Stimulated activated CD4-positive, alpha-beta T cell treated with anti-CD3 and anti-CD28 coated beads, Interleukin-1b, Interleukin-23, amount 100 ng/mL, for 1 hour (primary cell): Measurements from ENCODE around the gene PLPP4.

Experiments
- DNase-seq, 2 donors: peaks; one replicate each; pipeline ENCODE4 v3.0.0-alpha.2; 2020; ENCODE audit warnings: low read depth in 2 of 2

PLPP4 gene

DNA sequence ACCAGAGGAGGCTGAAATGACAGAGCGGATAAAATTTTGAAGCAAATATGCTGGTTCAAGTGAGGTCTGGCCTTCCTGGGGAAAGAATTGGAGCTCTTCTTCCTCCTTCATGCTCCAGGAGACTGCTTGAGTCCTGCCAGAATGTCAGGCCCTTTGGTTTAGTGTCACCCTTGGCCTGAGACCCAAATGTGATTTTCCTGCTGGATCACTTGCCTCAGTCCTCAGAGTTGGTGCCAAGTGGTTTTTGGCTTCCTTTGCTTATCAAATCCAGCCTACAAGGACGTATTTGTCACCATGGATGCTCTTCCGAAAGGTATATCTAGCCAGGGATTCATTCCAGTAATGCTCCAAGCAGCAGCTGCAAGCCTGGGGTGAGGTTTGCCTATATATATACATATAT lies 118.4 kb downstream of the PLPP4 start:
- DNase-seq = no peak

DNA sequence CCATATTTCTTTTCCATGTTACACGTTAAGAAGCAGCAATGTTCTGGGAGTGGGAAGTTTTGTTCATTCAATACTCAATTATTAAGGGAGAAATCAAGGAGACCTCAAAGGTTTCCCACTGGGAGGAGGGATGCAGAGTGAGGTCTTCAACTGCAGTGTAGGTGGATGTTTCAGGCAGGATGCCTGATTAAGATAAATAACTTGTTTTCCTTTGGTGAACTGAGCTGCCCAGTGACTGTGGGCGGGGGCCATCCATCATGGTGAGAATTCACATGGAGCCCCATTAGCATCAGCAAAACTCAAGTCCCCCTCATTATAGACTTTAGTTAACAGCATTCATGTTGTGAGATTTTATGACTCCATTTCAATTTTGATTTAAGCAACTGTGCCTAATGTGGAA lies 121.1 kb downstream of the PLPP4 start:
- no peak for DNase-seq

DNA sequence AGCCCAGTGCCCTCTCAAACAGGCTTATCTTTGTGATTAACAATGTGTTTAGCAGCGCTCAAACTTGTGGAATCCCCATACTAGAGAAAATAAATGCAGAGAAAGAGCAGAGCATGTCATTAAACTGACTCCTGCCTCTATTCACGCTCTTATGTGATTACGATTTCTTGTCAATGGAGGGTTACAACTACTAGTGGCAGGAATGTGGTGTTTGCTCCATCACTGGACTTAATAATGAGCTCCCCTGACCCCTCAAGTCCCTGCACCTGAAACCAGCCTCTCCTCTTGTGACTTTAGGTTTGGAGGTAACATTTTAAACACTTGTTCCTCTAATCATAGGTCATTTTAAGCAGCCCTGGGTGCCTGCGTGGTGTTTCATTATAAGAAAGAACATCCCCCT lies 121.9 kb downstream of the PLPP4 start:
- DNase-seq = no peak

DNA sequence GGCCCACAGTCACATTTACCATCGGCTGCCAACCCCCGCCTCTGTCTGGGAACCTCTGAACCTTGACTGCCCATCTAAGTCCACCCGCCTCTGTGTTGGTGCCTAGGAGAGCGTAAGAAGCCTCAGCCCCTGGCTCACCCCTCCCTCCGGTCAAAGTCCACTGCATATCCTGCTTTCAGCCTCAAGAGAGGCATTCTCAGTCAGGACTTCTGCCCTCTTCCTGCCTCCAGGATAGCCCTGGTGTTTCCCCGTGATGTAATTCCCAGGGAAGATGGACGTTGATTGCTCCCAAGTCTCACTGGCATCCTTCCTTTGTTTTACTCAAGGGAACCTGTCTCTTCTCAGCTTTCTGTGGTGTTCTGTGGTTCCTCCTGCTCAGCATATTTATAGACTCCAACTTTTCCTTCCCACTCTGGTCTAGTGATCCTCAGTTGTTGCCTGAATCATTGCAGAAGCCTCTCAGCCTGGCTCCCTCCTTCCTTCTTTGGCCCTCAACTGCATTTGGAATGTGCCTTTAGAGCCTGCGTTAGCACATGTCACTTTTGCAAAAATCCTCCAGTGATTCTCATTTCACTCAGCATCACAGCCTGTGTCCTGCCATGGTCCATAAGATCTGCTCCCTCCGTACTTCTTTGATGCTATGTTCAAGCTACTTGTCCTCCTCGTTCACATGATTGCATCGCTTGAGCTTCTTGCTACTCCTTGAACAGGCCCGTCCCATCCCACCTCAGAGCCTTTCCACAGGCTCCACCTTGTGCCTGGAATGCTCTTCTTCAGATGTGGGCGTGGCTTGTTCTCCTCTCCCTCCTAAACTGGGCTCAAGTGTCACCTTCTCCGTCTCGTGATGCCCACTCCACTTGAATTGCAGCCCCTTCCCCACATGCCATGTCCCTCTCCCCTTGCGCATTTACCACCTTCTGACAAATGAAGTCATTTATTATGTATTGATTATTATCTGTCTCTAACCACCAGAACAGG lies 124.2 kb downstream of the PLPP4 start:
- DNase-seq = no peak

DNA sequence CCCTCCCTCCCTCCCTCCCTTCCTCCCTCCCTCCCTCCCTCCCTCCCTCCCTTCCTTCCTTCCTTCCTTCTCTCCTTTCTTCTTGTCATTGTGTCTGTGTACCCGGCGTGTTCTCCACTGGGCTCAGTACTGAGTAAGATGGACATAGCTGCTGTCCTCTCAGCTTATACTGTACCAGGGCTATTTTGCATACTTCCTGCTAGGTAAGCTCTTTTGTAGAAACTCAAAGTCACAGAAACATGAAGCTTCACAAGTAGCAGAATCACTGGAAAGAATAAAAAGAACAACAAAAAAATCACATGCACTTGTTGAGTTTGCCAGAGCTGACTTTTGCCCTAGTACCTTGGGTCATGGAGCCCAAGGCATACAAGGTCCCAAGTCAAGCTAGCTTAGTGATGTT lies 125.7 kb downstream of the PLPP4 start:
- DNase-seq = no peak

DNA sequence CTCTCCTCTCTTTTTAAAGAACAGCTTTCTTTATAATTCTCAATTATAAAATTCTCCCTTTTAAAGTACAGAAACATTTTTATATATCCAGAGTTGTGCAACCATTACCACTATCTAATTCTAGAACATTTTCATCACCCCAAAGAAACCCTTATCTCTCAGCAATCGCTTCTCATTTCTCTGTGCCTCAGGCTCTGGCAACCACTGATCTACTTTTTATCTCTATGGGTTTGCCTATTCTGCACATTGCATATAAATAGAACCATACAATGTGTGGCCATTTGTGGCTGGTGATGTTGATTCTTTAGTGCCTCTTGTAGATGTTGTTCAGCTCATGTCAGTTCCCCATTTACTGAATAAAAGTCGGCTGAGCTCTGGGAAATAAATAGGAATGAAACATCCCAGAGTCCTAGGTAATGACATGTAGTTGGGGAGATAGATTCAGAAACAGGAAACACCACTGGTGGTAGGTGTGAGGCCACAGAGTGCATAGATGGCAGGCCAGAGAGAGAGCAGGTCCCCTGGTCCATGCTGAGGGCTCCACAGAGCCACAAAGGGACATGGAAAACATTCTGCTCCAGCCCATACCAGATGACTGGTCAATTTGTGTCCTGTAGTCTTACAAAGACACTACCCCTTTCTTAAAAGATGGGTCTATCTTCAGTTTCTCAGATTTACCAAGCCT lies 126.5 kb downstream of the PLPP4 start:
- DNase-seq = no peak

DNA sequence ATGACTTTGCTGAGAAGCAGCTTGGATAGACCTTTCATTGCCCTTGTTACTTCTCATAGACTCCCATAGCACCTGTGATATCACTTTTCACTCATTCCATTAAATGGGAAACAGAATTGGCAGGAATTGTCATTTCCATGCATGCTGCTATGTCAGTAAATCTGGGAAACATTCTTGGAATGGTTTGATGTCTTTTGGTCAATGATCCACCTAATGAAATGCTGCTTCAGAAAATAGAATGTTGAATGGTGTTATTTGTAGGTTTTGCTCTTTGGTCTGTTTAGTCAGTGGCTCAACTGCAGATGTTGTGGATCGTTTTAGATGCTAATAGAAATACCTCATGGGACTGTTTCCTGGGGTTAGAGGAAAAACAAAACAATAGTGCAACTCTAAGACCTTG lies 127.8 kb downstream of the PLPP4 start:
- DNase-seq = no peak

DNA sequence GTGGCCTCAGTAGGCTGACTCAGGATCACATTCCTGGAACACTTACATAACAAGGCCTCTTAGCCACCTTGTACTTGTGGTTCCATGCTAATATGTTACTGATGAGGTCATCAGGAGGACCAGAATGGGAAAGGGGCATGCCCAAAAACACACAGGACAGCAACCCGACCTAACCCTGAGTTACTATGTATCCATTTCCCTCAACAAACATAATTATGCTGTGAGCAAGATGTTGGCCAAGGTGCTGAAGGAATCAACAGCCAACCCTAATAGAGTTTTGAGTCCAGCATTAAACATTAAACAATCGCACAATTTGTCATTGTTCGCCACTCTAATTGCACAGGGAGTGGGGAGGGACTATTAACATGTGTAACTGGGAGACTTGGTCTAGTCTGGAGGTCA lies 129.4 kb downstream of the PLPP4 start:
- DNase-seq = no peak

DNA sequence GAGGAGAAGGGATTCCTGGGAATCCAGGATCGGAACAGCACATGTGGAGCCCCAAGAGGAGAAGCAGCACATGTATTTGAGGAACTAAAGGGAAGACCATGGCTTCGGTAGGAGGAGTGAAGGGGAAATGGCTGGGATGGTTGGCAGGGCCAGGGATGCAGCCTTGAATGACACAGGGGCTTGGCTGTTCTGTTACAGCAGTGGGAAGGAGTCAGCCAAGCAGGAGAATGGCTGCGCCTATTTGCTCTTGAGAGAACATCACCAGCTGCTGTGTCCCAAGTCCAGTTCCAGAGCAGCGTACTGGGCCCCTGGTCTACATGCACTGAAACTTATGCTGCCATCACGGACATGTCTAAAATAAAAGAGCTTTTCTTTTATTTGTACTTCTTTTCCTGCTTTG lies 130.0 kb downstream of the PLPP4 start:
- no peak for DNase-seq

DNA sequence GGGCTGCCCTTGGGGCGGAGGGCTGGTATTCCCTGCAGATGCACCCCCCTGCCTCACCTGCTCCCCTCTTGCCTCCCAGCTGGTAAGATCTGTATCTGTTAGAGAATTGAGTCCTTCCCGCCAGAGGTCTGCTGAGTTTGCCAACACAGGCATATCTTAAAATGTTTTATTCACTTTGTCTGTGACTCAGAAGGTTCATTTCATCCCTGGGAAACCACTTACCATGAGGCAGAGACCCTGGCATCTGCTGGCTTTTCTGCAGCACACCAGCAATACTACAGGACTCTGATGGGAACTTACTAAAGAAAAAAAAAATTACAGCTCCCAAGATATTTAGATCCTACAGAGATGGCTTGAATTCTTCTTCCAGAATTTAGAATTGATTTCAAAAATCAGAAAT lies 131.3 kb downstream of the PLPP4 start:
- DNase-seq = no peak

DNA sequence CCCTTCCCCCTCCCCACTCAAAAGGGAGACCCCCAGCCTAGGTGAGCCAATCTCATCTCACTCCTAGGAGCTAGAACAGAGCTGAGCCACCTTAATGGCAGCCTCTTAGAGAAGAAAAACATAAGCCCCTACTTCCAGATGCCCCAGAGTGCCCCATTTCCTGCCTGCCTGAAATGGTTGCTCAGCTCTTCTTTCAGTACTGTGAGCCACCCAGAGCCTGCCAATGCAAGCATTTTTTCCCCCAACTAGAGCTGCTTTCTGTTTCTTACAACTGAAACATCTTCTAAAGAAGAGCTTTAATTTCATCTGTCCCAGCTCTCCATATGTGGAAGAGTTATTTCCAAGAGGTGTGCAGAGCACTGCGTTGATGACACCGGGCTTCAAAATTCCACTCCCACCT lies 136.7 kb downstream of the PLPP4 start:
- DNase-seq = no peak

DNA sequence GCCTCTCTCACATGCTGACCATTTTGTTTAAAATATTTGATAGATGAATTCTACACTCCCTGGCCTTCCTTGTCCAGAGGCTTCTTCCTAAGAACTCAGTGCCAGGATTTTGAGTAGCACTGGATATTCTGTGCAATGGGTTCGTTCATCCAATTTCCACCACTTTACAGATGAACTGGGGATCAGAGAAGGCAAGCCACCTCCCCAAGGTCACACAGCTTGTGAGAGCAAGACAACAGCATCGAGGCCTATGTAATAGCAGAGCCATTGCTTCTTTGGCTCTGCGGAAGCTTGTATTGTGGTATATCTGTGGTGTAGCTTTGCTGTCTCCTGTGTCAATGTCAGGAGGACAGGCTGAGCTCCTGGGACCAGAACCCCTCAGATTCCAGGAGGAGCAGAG lies 140.9 kb downstream of the PLPP4 start:
- DNase-seq = no peak

DNA sequence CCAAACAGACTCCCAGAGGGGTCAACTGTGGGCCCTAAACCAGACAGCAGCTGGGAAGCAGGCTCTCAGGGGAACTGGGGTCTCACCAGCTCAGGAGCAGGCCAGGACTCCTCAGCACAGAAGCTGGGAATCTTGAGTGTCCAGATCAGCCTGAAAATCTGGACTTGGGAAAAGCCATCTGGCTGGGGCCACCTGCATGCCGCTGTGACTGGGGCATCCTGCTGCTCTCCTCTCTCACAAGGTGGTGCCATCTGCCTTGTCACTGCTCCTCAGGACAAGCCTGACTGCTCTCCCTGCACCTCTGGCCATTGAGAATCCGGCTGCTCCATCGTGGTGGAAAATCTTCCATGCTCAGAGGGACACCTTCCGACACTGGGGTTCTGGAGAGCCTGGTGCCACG lies 141.4 kb downstream of the PLPP4 start:
- no peak for DNase-seq

DNA sequence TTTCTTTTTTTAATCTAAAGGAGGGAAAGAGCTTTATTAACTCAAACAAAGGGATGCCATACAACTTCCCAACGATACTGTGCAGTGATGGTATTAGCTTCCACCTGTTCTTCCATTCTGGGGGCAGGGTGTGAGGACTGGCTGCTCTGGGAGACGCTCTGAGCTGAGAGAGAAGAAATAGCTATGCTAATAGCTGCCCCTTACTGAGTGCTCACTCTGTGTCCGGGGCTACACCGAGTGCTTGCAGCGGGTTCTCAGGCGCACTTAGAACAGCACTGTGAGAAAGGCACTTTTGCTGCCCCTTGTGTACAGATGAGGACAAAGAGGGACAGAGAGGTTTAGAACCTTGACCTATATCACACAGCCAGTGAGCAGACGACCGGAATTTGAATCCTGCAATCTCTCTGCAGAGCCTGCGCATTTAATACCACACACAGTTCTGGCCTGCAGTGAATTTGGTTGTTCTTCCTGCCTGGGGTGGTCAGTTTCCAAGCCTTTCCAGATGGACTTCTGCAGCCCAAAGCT lies 142.2 kb downstream of the PLPP4 start:
- DNase-seq = no peak

DNA sequence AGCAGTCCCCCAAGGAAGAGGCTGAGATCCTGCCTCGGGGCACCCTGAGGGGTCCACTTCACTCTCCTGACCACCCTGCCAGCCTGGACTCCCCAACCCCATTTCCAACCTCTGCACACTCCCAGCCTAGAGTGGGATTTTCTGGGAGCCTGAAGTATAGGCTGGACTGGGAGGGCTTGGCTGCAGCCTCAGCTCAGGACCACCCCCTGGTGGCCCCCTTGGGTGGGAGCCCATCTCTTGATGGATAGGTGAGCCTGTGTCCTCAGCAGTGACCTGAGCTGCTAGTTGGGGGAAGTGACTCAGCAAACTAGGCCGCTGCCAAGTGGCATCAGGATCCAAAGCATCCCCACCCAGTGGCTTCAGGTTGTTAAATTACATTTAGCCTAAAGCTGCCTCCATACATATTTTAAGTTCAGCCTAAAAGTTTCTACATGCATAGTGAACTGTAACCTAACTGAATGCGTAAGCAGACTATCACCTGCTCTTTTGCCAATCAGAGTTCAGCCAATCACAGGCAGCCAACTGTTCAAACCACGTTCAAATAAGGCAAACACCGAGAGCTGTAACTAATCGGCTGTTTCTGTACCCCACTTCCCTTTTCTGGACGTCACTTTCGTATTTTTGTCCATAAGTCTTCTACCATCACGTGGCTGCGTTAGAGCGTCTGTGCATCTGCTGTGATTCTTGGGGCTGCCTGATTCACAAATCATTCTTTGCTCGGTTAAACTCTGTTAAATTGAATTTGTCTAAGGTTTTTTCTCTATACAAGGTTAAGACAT lies 144.0 kb downstream of the PLPP4 start:
- DNase-seq = no peak

DNA sequence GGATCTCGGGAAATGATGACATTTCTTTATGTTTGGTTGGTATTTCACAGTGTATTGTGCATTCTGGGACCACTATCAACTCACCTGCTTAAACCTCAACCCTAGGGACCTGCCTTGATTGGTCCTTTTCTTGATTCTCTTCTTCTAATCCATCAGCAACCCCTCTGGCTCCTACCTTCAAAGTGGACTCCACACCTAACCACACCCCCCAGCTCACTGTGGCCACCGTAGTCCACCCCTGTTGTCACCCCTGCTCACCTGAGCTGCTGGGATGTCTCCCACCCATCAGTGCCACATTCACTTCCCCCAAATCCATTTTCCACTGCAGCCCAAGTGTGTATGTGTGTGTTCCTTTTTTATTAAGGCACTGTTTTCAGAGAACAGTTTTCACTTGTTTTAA lies 145.0 kb downstream of the PLPP4 start:
- DNase-seq = no peak

DNA sequence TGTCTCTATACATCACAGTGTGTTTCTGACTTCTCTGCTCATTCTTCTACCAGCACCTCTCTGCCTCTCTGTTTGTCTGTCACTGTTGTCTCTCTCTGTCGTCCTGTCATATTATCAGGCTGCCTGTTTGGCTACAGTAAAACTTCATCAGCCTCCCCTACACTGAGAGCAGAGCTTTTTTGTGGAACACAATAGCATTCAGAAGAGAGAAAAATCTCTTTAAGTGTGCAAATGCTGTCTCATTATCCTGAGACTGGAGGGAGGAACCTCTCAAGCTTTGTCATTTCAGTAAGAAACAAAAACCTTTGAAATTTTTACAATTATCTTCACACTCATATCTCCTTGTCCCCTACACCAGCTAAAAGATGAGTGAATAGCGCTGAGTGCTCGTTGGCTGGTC lies 148.4 kb downstream of the PLPP4 start:
- DNase-seq = no peak

DNA sequence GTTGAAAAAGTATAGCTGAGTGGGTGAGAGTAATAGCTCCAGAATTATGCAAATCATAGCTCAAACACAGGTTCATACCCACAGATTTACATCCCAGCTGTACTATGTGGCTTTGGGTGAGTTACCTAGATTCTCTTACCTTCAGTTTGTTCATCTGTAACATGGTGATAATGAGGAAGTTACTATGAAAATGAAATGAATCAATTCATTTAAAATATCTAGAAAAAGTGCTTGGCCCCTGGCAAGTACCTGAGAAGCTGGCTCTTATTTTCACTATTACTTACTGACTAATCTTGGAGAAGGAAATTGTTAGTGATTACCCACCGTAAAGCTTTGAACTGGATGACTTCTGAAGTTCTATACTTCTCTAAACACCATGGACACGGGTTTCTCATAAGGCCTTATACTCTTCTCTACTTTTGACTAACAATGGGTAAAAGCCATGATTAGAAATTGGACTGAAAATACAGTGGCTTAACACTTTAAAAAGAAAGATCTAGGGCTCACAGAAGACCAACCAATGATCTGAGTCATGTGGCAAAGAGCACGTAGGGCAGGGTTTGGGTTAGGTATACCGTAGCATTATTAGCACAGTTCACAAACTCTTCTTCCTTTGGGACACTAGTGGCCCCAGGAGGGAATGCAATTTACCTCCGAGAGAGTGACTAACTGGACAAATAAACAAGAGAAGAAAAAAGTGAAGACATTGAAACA lies 149.2 kb downstream of the PLPP4 start:
- DNase-seq = no peak

DNA sequence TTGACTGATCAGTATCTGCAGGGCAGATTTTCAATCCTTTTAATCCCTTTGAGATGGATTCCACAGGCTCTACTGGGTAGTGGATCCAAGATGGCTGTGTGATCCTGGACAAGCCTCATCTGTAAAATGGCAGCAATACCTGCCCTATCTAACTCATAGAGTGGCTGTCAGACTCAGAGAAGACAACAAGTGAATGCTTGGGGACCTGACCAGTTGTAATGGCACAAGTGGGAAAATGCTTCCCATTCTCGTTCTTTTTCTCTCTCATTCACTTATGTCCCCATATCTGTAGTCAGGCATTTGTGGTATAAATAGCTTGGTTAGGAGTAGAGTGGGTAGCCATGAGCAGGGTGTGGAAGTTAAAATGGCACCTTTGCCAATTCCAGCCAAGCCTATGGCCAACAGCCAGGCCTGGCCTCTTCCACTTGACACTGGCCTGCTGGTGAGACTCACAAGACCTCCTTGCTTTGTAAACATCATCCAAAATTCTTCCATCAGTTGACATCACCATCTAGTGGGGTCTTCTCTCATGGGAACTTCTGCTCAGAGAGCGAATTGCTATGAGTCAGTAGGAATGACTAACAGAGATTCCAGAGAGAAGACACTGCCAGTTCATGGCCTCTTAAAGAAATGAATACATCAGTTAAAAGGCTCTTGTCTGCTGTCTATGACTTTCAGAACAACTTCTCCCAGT lies 150.1 kb downstream of the PLPP4 start:
- no peak for DNase-seq

DNA sequence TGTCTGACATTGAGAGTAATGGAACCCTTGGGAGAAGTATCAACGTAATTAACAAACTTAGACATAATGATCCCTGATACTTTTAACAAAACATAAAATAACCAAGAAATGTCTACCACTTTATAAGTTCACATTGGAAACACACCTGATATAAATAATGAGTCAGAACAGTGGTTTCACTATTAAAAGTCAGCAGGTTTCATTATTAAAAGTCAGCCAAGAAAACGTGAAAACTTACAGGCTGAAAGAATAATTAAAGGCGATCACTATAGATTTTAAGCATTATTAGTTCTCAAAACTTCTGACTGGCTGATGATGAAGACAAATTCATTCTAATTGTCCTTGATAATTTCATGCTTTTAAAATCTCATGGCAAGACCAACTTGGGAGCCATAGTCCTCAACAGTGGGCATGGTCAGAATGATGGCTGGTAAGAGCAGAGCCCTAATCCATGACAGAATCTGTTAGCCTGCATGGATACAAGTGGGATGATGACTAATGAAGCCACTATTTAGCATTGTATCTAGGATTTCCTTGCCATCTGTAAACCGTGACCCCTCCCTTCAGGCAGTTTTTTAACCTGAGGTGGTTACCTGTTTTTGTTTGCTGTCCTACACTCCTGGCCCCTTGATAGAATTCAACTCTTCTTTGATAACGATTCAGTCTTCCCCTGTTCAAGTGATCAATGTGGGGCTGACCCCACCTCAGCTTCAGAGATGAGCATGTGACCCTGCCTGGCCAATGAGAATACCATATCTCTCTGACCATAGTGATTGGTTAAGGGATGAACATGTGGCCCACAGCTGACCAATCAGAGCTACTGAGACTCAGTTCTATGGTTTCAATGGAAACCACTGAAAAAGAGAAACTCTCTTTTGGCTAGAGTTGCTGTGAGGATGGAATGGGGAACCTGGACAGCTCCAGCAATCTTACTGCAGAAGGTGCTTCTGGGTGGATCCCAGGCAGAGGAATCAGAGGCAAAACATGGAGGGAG lies 151.0 kb downstream of the PLPP4 start:
- DNase-seq = no peak
